Prostate gland (tissue), 2 donors: ENCODE results near the gene CTAGE1. TPM values are rescaled to one million over a fixed set of nuclear protein-coding genes. Genes with fewer than 3 reads are reported as not detected.

Experiments
- DNase-seq: peaks from one replicate; pipeline ENCODE4 v3.0.0-alpha.2; 2019; ENCODE audit warnings: low spot score
- H3K27ac ChIP-seq, 2 donors: fragments of 200-600 bp; sonication (generic); 2 replicates each; pipeline ENCODE4 v1.5.1; 2017 to 2019
- H3K27me3 ChIP-seq: fragments of 200-600 bp; sonication (generic); replicated peaks from 2 replicates; pipeline ENCODE4 v1.5.1; 2019; ENCODE audit not compliant: insufficient read depth
- H3K36me3 ChIP-seq, 2 donors: fragments of 200-600 bp; sonication (generic); 1 replicate in 1 of 2; 2 replicates in 1 of 2; pipeline versions ENCODE4 v1.5.1 to v1.8.1; 2017 to 2019
- H3K4me1 ChIP-seq: fragments of 200-600 bp; sonication (generic); replicated peaks from 2 replicates; pipeline ENCODE4 v1.5.1; 2019
- H3K4me3 ChIP-seq, 2 donors: fragments of 200-600 bp; sonication (generic); 2 replicates each; pipeline ENCODE4 v1.5.1; 2017 to 2019
- H3K9me3 ChIP-seq: fragments of 200-600 bp; sonication (generic); 2 replicates; pipeline ENCODE4 v1.5.1; 2017
- POLR2A ChIP-seq: fragments of 450-650 bp; IDR thresholded peaks from one replicate; pipeline ENCODE4 v1.6.1; 2016; ENCODE audit warnings: antibody characterized with exemption, mild to moderate bottlenecking
- POLR2AphosphoS5 ChIP-seq: sonication (generic); formaldehyde crosslinking; IDR thresholded peaks from one replicate; pipeline ENCODE4 v1.6.1; 2017; ENCODE audit warnings: antibody characterized with exemption
- WGBS: methylation state at CpG from one replicate; pipeline ENCODE4 v1.1.5; 2018; 5-methylcytosine and 5-hydroxymethylcytosine counted together
- intact Hi-C: fragments of 100-400 bp; cut with DNase I; formaldehyde crosslinking; loops from one replicate; pipeline ENCODE4 v1.14.2; 2022
- total RNA-seq, 2 donors: library from RNA; depleted of rRNA; stranded (reverse); fragments of >200 nt; gene quantifications; one replicate each; pipeline ENCODE4 v1.1.0, GENCODE V29; 2016
- TF ChIP-seq, protein P1 (sequence below), 4 experiments: fragments of 200-600 bp in 2 of 4; fragments of 450-650 bp in 2 of 4; sonication (generic) in 2 of 4; IDR thresholded peaks; 1 replicate in 3 of 4; 2 replicates in 1 of 4; pipeline ENCODE4 v1.5.1; 2016 to 2019; ENCODE audit warnings: antibody characterized with exemption in 4 of 4, mild to moderate bottlenecking in 2 of 4, moderate library complexity in 2 of 4

CTAGE1 gene
- total RNA-seq, 2 donors from 2014 or later, result 0.80 TPM; not detected in 1

DNA sequence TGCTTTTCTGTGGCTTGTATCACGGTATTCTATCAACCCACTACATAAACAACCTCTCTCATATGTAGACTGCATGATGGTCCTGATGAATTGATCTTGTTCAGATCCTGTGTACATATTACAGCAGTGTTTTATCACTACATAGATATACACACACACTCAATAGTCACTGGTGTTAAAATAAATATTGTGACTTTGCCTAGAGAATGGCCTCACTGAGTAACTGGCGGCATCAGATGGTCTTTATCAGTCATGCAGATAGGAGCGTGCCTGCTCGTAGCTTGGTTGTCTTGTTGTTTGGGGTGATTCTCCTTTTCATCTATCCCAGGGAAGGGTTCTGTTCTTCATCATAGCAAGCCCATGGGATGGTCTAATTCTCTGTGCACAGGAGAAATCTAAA is 18.4 kb upstream of the CTAGE1 start:
- H3K4me3 ChIP-seq, result no peak overlapping the region
- no peak overlapping the region for H3K27ac ChIP-seq
- no peak for DNase-seq
- intact Hi-C loops, result no loop called here
- no peaks in the 10 kb centered on the region for H3K27me3 ChIP-seq
- H3K9me3 ChIP-seq, result no peaks in the 10 kb centered on the region
- TF ChIP-seq POLR2A, result no peak
- no peak for TF ChIP-seq POLR2AphosphoS5
- TF ChIP-seq, protein P1, sequence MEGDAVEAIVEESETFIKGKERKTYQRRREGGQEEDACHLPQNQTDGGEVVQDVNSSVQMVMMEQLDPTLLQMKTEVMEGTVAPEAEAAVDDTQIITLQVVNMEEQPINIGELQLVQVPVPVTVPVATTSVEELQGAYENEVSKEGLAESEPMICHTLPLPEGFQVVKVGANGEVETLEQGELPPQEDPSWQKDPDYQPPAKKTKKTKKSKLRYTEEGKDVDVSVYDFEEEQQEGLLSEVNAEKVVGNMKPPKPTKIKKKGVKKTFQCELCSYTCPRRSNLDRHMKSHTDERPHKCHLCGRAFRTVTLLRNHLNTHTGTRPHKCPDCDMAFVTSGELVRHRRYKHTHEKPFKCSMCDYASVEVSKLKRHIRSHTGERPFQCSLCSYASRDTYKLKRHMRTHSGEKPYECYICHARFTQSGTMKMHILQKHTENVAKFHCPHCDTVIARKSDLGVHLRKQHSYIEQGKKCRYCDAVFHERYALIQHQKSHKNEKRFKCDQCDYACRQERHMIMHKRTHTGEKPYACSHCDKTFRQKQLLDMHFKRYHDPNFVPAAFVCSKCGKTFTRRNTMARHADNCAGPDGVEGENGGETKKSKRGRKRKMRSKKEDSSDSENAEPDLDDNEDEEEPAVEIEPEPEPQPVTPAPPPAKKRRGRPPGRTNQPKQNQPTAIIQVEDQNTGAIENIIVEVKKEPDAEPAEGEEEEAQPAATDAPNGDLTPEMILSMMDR (IDR thresholded peaks at IDR 0.05), result no peak
- H3K36me3 ChIP-seq, result no peaks in the 10 kb centered on the region
- WGBS, result 98% methylated on average over 4 of the region's 4 CpGs
- no peaks in the 10 kb centered on the region for H3K4me1 ChIP-seq

DNA sequence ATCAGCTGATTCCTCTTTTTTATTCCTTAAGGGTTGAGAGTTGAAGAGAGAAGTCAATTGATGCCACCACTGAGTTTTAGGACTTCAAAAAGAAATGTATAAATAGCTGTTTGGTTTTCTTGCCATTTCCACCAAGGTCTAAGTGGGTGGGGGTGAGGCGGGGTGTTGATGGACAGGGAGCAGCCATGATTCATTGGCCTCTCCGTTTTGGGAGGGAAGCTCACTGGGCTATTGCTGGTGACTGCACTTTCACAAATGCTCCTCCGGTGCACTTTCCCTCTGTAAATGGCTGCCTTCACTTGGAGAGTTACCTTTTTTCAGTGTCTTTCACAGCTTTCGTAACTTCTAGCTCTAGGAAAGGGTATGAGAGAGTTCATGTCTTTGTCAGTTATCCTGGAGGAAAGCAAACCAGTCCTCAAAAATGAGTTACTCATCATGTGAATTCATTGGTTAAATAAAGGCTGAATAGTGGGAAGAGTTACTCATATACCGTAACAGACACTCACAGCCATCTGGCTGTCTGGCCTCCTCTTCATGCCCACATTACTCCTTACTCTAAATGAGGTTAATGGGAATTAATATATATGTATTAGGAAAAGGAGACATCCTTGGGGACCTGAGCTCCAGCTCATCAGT is 17.4 kb upstream of the CTAGE1 start:
- TF ChIP-seq POLR2A (no peak), POLR2AphosphoS5 (no peak)
- TF ChIP-seq, protein P1 (IDR thresholded peaks at IDR 0.05), result no peak
- intact Hi-C loops, result no loop called here

DNA sequence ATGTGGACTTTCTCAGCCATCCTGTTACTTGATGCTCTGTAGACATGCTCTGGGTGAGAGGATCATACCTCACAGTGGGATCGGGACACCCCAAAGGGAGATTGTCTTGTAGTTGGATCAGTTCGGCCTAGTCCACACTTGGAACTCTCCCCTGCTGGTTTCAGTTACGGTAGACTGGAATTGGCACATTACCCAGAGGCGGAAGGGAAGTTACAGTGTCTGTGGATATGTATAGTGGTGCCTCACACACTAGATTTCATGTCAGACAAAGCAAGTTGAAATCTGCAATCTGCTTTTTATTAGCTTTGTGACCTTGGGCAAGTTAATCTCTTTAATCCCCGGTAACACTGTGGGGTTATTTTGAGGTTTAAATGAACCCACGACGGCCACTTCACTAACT is 16.2 kb upstream of the CTAGE1 start:
- no peak for DNase-seq
- Histone ChIP-seq H3K27me3 (no peaks in the 10 kb centered on the region), H3K36me3 (no peaks in the 10 kb centered on the region), H3K4me1 (no peaks in the 10 kb centered on the region), H3K4me3 (no peak overlapping the region), H3K27ac (no peak overlapping the region), H3K9me3 (no peaks in the 10 kb centered on the region)
- TF ChIP-seq POLR2A (no peak), POLR2AphosphoS5 (no peak)
- TF ChIP-seq, protein P1 (IDR thresholded peaks at IDR 0.05), result no peak
- intact Hi-C loops, result no loop called here
- WGBS, result 26% methylated on average over 7 of the region's 7 CpGs

More for the DNA sequence above, 17.4 kb upstream of the CTAGE1 start:
- WGBS, result 82% methylated on average over 5 of the region's 5 CpGs
- H3K4me1 ChIP-seq, result no peaks in the 10 kb centered on the region
- H3K27me3 ChIP-seq, result no peaks in the 10 kb centered on the region
- H3K9me3 ChIP-seq, result no peaks in the 10 kb centered on the region
- H3K27ac ChIP-seq, result no peak overlapping the region
- no peaks in the 10 kb centered on the region for H3K36me3 ChIP-seq
- H3K4me3 ChIP-seq, result no peak overlapping the region
- no peak for DNase-seq

DNA sequence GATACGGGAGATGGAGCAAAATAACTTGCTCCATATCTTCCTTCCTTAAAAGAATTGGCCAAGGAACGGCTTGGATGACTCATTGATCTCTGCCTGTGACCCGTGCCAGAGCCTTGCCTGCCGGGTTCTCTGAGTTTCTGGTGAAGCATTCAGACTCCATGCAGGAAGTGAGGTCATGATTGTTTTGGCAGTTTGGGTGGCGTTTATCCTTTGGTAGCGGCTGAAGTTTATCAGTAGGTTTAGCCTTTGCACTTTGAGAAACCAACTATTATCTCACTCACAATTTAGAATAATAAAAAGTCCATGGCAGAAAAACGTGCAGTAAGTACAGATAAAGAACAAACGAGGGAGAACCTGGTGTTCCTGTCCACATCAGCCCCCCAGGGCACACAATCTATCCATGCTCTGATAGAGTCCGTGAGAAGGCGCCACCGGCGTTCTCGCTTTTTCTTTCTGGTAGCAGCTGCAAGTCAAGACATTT is 15.0 kb upstream of the CTAGE1 start:
- intact Hi-C loops, result no loop called here
- WGBS, result 62% methylated on average over 13 of the region's 13 CpGs
- no peak overlapping the region for H3K27ac ChIP-seq

More for the DNA sequence above, 15.0 kb upstream of the CTAGE1 start:
- Histone ChIP-seq H3K9me3 (no peaks in the 10 kb centered on the region), H3K4me3 (no peak overlapping the region), H3K4me1 (no peaks in the 10 kb centered on the region), H3K27me3 (no peaks in the 10 kb centered on the region), H3K36me3 (no peaks in the 10 kb centered on the region)
- no peak for TF ChIP-seq POLR2A
- TF ChIP-seq, protein P1 (IDR thresholded peaks at IDR 0.05), result no peak
- TF ChIP-seq POLR2AphosphoS5, result no peak
- no peak for DNase-seq
